DLD1 (cell line): ENCODE results near the gene MACROD2.

Experiments used
- in situ Hi-C: cut with HindIII; loops from 2 replicates; pipeline ENCODE4 v1.10.0; 2017; ENCODE audit warnings: low sequenced_read_pairs

Gene MACROD2

DNA sequence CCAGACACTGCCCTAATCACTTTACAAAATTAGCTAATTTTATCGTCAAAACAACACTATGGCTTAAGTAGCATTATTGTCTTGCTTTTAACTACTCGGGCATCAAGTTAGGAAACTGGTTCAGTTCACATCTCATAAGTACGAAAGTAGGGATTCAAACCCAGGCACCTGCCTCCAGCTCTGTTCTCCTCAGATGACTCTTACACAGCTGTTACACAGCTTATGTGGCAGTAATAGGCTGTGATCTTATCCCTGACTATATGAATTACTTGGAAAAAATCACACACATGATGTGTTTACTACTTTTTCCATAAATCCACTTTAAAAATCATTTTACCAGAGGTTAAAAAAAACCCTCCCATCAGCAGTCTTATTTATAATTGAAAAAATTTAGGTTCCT is 731.3 kb downstream of the MACROD2 start:
- in situ Hi-C loops = no loop called here

- in situ Hi-C loops = no loop called here
Observed at GRCh38 chr20:14727485-14728150, 732.3 kb downstream of the MACROD2 start.

GRCh38 chr20:14729390-14729789 is 734.1 kb downstream of the MACROD2 start:
- in situ Hi-C loops = no loop called here

GRCh38 chr20:14732343-14732742 is 737.0 kb downstream of the MACROD2 start:
- in situ Hi-C loops = no loop called here

GRCh38 chr20:14732996-14733395 is 737.7 kb downstream of the MACROD2 start:
- in situ Hi-C loops = no loop called here

DNA sequence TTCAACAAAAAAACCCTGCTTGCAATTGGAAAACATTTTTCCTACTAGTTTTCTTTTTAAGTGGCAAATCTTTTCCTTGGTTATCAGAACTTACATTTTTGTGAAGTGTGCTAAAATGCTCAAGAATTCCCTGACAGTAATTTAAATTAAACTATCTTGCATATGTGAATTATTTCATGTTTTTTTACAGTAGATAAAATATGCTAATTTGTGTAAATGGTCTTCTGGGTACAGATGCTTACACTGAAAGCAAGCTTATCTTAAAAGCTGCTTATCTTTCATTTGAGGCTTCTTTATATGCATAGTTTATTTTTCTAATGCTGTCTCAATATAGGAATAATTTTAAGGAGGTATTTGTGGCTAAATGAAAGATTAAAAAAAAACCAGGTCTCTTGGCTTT is 745.1 kb downstream of the MACROD2 start:
- in situ Hi-C loops = no loop called here

DNA sequence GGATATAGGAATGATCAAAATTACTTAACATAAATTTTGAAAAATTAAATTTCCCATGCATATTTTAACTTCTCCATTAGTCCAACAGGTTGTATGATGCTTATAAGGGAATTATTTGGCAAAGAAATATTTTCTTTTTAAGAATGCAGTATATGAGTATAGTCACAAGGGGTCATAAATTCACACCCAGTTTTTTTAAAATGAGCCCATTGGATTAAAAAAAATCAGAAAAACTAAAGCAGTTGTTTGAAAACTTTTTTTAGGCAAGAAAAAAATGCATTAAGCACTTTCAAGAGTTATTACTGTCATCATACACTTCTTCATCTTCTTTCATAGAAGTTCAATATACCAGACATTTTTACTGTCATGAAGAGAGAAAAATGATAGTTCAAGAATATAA is 746.3 kb downstream of the MACROD2 start:
- in situ Hi-C loops = no loop called here

GRCh38 chr20:14744723-14745122 is 749.4 kb downstream of the MACROD2 start:
- in situ Hi-C loops = no loop called here

- in situ Hi-C loops = no loop called here
Observed at GRCh38 chr20:14745830-14746229, 750.5 kb downstream of the MACROD2 start.

DNA sequence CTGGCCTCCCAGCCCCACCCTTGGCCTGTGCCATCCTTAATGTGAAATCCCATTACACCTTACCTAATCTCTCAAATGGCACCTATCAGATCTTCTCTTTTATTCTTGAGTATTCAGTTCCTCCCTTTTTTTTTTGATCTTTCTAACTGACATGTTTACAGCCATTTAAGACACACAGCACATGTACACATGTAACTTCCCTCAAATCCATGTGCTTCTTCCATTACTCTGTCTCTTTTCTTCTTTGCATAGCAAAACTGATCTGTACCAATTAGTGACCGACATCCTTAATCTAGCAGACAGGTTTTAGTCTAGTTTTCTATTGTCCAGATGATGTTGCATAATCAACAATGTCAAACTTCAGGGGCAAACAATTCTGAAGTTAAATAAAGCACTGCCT is 755.9 kb downstream of the MACROD2 start:
- in situ Hi-C loops = no loop called here

DNA sequence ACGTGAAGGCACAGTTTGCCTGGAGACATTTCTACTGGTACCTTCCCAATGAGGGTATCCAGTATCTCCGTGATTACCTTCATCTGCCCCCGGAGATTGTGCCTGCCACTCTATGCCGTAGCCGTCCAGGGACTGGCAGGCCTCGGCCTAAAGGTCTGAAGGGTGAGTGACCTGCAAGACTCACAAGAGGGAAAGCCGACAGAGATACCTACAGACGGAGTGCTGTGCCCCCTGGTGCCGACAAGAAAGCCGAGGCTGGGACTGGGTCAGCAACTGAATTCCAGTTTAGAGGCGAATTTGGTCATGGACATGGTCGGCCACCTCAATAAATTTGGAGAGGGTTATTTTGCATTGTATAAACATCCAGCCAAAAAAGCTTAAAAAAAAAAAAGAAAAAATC is 762.4 kb downstream of the MACROD2 start:
- in situ Hi-C loops = no loop called here

GRCh38 chr20:14758356-14758755 is 763.0 kb downstream of the MACROD2 start:
- in situ Hi-C loops = no loop called here

DNA sequence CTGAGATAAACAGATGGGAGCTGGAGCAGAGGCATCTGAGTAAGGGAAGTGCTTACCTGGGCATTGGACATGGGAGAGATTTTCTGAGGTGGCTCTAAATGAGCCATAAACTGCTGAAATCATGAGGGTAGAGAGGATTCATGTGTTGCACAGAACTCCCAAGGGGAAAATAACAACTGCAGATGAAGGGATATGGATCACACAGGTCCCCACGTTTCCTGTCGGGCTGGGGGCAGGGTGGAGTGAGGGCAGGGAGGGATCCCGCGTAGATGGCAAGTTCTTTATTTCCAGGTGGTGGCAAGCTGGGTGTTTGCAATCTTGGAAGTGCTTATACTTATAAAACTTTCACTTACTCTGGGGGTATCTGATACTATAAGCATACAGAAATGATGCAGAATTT is 764.7 kb downstream of the MACROD2 start:
- in situ Hi-C loops = no loop called here

DNA sequence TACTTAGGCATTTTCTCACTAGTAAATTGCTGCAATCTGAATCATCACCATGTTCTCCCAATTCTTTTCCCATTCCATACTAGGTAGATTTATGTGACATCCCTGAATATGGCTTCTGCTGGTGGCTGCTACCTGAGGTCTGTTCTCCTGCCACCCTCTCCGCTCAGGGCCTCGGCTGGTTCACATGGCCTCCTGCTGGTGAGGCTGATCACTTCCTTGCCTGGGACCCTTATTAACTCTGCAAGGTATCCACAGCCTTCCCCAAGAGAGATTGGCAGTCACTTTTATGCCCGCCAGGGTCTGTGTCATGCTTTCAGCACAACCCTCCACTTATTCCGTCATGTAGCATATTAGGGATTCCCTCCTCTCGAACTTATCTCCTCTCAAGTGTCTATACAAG is 766.6 kb downstream of the MACROD2 start:
- in situ Hi-C loops = no loop called here

DNA sequence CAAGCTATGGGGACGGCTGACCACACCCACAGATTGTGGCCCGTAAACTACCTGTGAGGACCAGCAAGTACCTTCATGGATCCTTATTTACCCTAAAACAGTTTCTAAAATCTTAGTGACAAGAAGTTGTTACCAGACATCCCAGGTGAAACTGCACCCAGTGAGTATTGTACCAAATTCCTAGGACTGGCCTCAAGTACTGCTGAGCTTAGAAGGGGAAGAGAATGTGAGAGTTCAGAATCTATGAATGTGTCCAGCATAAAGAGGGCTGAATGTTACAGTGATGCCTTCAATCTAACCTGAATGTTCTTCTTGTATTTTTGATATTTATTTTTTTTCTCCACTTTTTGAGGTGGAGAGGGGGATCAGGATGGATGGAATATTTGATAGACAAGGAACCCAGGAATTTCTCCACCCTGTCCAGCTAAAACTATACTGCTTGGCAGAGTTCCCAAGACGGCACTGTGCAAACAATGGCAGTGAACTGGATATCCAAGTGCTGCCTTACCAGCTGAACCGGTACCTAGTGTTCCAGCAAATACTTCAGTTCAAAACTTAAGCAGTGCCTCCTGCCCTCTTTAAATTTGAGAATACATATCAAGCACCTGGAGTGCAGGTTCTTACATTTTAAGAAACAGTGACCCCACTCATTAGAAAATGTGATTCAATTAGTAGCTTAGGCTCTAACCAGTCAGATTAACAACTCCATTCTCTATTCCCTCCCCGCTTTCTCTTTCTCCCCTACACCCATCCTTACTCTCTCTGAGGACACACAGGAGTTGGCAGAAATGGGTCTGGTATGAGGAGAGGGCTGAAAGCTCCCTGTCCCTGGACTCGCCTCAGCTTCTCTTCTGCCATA is 769.4 kb downstream of the MACROD2 start:
- in situ Hi-C loops = no loop called here

GRCh38 chr20:14765370-14765701 is 770.0 kb downstream of the MACROD2 start:
- in situ Hi-C loops = no loop called here

GRCh38 chr20:14773486-14773885 is 778.2 kb downstream of the MACROD2 start:
- in situ Hi-C loops = no loop called here

DNA sequence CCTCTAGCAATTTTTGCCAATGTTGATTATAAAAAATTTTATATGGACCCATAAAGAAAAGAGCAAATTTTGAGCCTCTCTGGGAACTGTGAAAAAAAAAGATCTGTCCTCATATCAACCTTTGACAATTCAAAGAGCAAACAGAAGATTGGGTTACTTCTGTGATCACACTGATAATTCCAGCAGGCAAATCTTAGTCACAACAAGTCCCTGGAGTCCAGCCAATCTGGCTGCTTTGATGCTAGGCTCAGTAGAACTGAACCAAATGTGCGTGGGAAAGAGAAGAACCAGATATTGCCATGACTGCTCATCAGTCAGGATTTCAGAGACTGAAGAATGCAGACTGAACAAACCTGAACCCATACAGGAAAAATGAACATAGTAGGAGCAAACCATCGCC is 780.5 kb downstream of the MACROD2 start:
- in situ Hi-C loops = no loop called here

GRCh38 chr20:14777591-14777990 is 782.3 kb downstream of the MACROD2 start:
- in situ Hi-C loops = no loop called here

DNA sequence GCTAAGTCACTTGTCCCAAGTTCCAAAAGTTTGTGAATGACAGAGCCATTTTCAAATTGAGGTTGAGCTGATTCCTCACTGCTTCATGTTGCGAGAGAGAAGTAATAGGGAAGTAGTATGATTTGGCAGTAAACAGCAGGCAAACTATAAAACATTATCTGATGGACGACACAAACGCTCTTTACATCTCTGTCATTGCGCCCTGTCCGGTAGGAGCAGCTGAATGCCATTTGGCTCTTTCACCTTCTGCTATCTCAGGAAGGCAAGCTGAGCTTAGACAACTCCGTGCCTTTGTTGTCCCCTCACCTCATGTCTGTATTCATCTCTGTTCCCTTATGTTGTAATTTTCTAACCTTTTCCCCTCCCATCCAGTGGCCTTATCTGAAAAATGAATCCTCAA is 782.8 kb downstream of the MACROD2 start:
- in situ Hi-C loops = no loop called here

- in situ Hi-C loops = no loop called here
Observed at GRCh38 chr20:14778875-14779274, 783.6 kb downstream of the MACROD2 start.

GRCh38 chr20:14780508-14780907 is 785.2 kb downstream of the MACROD2 start:
- in situ Hi-C loops = no loop called here

DNA sequence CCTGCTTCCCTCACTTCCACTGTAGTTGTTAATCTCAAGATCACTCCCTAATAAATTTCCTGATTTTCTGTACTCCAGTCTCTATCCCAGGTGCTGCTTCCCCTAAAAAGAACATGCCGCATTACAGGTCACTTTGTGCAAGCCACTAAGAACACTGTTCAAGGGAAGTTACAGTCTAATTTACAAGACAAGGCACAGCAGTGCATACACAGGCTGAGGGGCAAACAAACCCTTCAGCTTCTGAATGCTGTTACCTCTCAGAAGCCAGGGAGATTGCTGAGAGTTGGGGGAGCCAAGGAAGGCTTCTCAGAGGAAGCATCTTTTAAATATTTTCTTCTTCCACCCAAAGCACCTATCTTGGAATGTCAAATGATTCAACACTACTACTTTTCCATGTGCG is 787.4 kb downstream of the MACROD2 start:
- in situ Hi-C loops = no loop called here
